Spleen (tissue), 11 donors: ENCODE data around the gene EDEM3. TPM values are rescaled to one million over a fixed set of nuclear protein-coding genes. Genes with fewer than 3 reads are reported as not detected.

Experiments used
- DNase-seq: peaks from one replicate; pipeline ENCODE4 v3.0.0-alpha.2; 2020
- H3K27ac ChIP-seq, 8 donors: fragments of 200-600 bp; sonication (generic) in 7 of 8; 1 replicate in 4 of 8; 2 replicates in 4 of 8; pipeline versions ENCODE4 v1.5.0 to v1.8.0; 2016 to 2021; ENCODE audit warnings: inconsistent platforms in 4 of 8, mild to moderate bottlenecking in 4 of 8, moderate library complexity in 1 of 8
- H3K27me3 ChIP-seq, 7 donors: fragments of 200-600 bp; sonication (generic) in 6 of 7; replicated peaks in 1 of 7; 1 replicate in 4 of 7; 2 replicates in 3 of 7; pipeline versions ENCODE4 v1.5.0 to v1.8.0; 2016 to 2021; ENCODE audit warnings: inconsistent platforms in 3 of 7, mild to moderate bottlenecking in 1 of 7
- H3K36me3 ChIP-seq, 6 donors: fragments of 200-600 bp; sonication (generic) in 5 of 6; 1 replicate in 4 of 6; 2 replicates in 2 of 6; pipeline versions ENCODE4 v1.5.0 to v1.8.0; 2016 to 2021; ENCODE audit warnings: inconsistent platforms in 2 of 6
- H3K4me1 ChIP-seq, 6 donors: fragments of 200-600 bp; sonication (generic) in 5 of 6; 1 replicate in 3 of 6; 2 replicates in 3 of 6; pipeline versions ENCODE4 v1.5.0 to v1.8.0; 2016 to 2021; ENCODE audit warnings: inconsistent platforms in 3 of 6
- H3K4me3 ChIP-seq, 8 donors: fragments of 200-600 bp; sonication (generic) in 7 of 8; 1 replicate in 4 of 8; 2 replicates in 4 of 8; pipeline versions ENCODE4 v1.5.0 to v1.8.0; 2016 to 2021; ENCODE audit warnings: inconsistent platforms in 4 of 8, mild to moderate bottlenecking in 4 of 8, moderate library complexity in 2 of 8
- H3K9me3 ChIP-seq, 8 donors: fragments of 200-600 bp; sonication (generic) in 7 of 8; 1 replicate in 4 of 8; 2 replicates in 4 of 8; pipeline versions ENCODE4 v1.5.0 to v1.8.0; 2016 to 2021; ENCODE audit warnings: inconsistent platforms in 4 of 8
- CTCF ChIP-seq, 11 experiments: fragments of 200-600 bp in 7 of 11; fragments of 450-650 bp in 4 of 11; sonication (generic) in 4 of 11; IDR thresholded peaks in 8 of 11; conservative IDR thresholded peaks in 3 of 11; 1 replicate in 7 of 11; 2 replicates in 4 of 11; pipeline versions ENCODE4 v1.4.0 to v1.8.0; 2016 to 2021; ENCODE audit warnings: antibody characterized with exemption in 11 of 11, inconsistent platforms in 4 of 11, mild to moderate bottlenecking in 1 of 11
- POLR2A ChIP-seq, 3 donors: fragments of 450-650 bp; IDR thresholded peaks; one replicate each; pipeline ENCODE4 v1.5.1; 2017; ENCODE audit warnings: antibody characterized with exemption in 3 of 3, mild to moderate bottlenecking in 1 of 3
- POLR2AphosphoS5 ChIP-seq, 3 donors: sonication (generic); formaldehyde crosslinking; IDR thresholded peaks; one replicate each; pipeline ENCODE4 v1.5.1; 2017; ENCODE audit warnings: antibody characterized with exemption in 3 of 3
- WGBS, 5 donors: extraction: QIAGEN DNeasy Blood & Tissue Kit in 3 of 5; methylation state at CpG; one replicate each; pipeline versions ENCODE4 v1.1.5 to v1.1.7; 2013 to 2018; 5-methylcytosine and 5-hydroxymethylcytosine counted together
- intact Hi-C: fragments of 100-400 bp; cut with DNase I; formaldehyde crosslinking; loops from one replicate; pipeline ENCODE4 v1.15.0; 2023; ENCODE audit warnings: low total_unique reads
- polyA plus RNA-seq, 3 donors: library from polyadenylated mRNA; stranded (reverse); fragments of 200-250 nt; gene quantifications; one replicate each; pipeline ENCODE4 v1.2.1, GENCODE V29; 2013
- total RNA-seq, 7 donors: library from RNA; depleted of rRNA in 3 of 7; stranded (reverse); fragments of >200 nt in 3 of 7; fragmentation: NEBNext Ultra II Directional in 4 of 7; extraction: Animal tissue kit (Norgen Biotek cat#: 25700) in 4 of 7; gene quantifications; one replicate each; pipeline versions ENCODE4 v1.1.0 to v1.2.1, GENCODE V29; 2016 to 2021
- donor health status: healthy with polysubstance abuse.
- donor health status: DM: no; HTN: no; CAD: no; lungs with moderate emphysema.
- donor health status: DM: no; HTN: no; CAD: no.
- donor health status: Bipolar disorder and iron deficiency.
- donor health status: healthy.
- donor health status: DM: no; HTN: no; CAD: no.
- donor health status: DM: yes; HTN: yes; CAD: no.

Gene EDEM3
- total and polyA plus RNA-seq, 10 donors: 7.2 to 49.8 (median 31.9) TPM

GRCh38 chr1:184648856-184649201 lies 105.8 kb downstream of the EDEM3 start:
- DNase-seq: no peak
- no peaks in the 10 kb centered on the region for H3K36me3 ChIP-seq
- peaks cover 0 to 6% (median 0%) of the 10 kb centered on the region in 8 donors for H3K9me3 ChIP-seq
- intact Hi-C loops: no loop called here
- H3K4me1 ChIP-seq: peaks cover 0 to 15% (median 0%) of the 10 kb centered on the region in 6 donors
- TF ChIP-seq CTCF (IDR thresholded peaks at IDR 0.05 in 8 of 11, conservative IDR thresholded peaks at IDR 0.05 in 3 of 11): no peak
- TF ChIP-seq POLR2AphosphoS5 (IDR thresholded peaks at IDR 0.05): no peak
- no peak for TF ChIP-seq POLR2A (IDR thresholded peaks at IDR 0.05)
- 85 to 94% (median 90%) methylated on average over 6 of the region's 6 CpGs for WGBS, 5 donors
- H3K27me3 ChIP-seq: no peaks in the 10 kb centered on the region
- H3K27ac ChIP-seq: no peak overlapping the region
- no peak overlapping the region for H3K4me3 ChIP-seq

GRCh38 chr1:184648160-184648855 lies 106.3 kb downstream of the EDEM3 start:
- intact Hi-C loops: no loop called here
- Histone ChIP-seq H3K27ac (no peak overlapping the region), H3K27me3 (no peaks in the 10 kb centered on the region), H3K4me1 (peaks cover 0 to 15% (median 0%) of the 10 kb centered on the region in 6 donors), H3K9me3 (peaks cover 0 to 6% (median 0%) of the 10 kb centered on the region in 8 donors), H3K36me3 (no peaks in the 10 kb centered on the region), H3K4me3 (no peak overlapping the region)
- WGBS, 5 donors: 83 to 96% (median 91%) methylated on average over 4 of the region's 4 CpGs
- no peak for TF ChIP-seq CTCF (IDR thresholded peaks at IDR 0.05 in 8 of 11, conservative IDR thresholded peaks at IDR 0.05 in 3 of 11)
- no peak for TF ChIP-seq POLR2A (IDR thresholded peaks at IDR 0.05)
- no peak for TF ChIP-seq POLR2AphosphoS5 (IDR thresholded peaks at IDR 0.05)
- DNase-seq: no peak

GRCh38 chr1:184647471-184647870 lies 107.2 kb downstream of the EDEM3 start:
- Histone ChIP-seq H3K4me1 (peaks cover 0 to 15% (median 0%) of the 10 kb centered on the region in 6 donors), H3K36me3 (no peaks in the 10 kb centered on the region), H3K27ac (no peak overlapping the region), H3K9me3 (peaks cover 0 to 6% (median 0%) of the 10 kb centered on the region in 8 donors), H3K27me3 (no peaks in the 10 kb centered on the region), H3K4me3 (no peak overlapping the region)
- no peak for DNase-seq
- intact Hi-C loops: no loop called here
- 85 to 95% (median 93%) methylated on average over 4 of the region's 4 CpGs for WGBS, 5 donors
- TF ChIP-seq CTCF (IDR thresholded peaks at IDR 0.05 in 8 of 11, conservative IDR thresholded peaks at IDR 0.05 in 3 of 11): no peak

- intact Hi-C loops: no loop called here
- TF ChIP-seq POLR2AphosphoS5 (IDR thresholded peaks at IDR 0.05) (no peak), POLR2A (IDR thresholded peaks at IDR 0.05) (no peak), CTCF (IDR thresholded peaks at IDR 0.05 in 8 of 11, conservative IDR thresholded peaks at IDR 0.05 in 3 of 11) (no peak)
- Histone ChIP-seq H3K4me1 (peaks cover 0 to 15% (median 0%) of the 10 kb centered on the region in 6 donors), H3K36me3 (no peaks in the 10 kb centered on the region), H3K27me3 (no peaks in the 10 kb centered on the region), H3K4me3 (no peak overlapping the region), H3K9me3 (peaks cover 0 to 6% (median 0%) of the 10 kb centered on the region in 8 donors), H3K27ac (no peak overlapping the region)
- no peak for DNase-seq
- WGBS, 5 donors: 90 to 100% (median 96%) methylated on average over 3 of the region's 3 CpGs
These were observed 107.8 kb downstream of the EDEM3 start for GRCh38 chr1:184646824-184647223.
